Heart left ventricle (tissue), 13 donors: ENCODE results near the gene RGS6.

Experiments
- POLR2A ChIP-seq, 2 donors: fragments of 450-650 bp; IDR thresholded peaks; one replicate each; pipeline ENCODE4 v1.6.1; 2017; ENCODE audit warnings: antibody characterized with exemption in 2 of 2, mild to moderate bottlenecking in 2 of 2, moderate library complexity in 2 of 2
- TF ChIP-seq, protein P1 (sequence below), 12 donors: fragments of 200-600 bp; sonication (generic) in 4 of 12; IDR thresholded peaks; one replicate each; pipeline versions ENCODE4 v1.5.0 to v1.8.0; 2018 to 2022; ENCODE audit warnings: antibody characterized with exemption in 12 of 12, mild to moderate bottlenecking in 5 of 12
- donor health status: ischemic (EF 13 %, LVEDD 7.1; RV severe dilation, severe dysfunction).
- donor health status: DM: no; HTN: yes; CAD: no.
- donor health status: DM: no; HTN: no; CAD: no.
- donor health status: ischemic (EF 25% LVEDD 6.9; RV normal size, moderate dysfunction).
- donor health status: ischemic (EF 25% LVEDD 5.7; RV mildly dilated, moderate dysfunction).
- donor health status: ischemic (EF 35%, LVEDD 5.7; RV mildly dilated, moderate dysfunction).
- donor health status: nonischemic (EF 11% LVEDD 7.7; RV severe dilation, severe dysfunction).
- donor health status: DM: yes; HTN: yes; CAD: no.
- donor health status: PGD.
- donor health status: ischemic (EF 29% LVEDD 5.4; RV normal size, mild dysfunction).
- donor health status: nonischemic (EF 23%, LVEDD 6.1; RV moderate dilation, normal function).

DNA sequence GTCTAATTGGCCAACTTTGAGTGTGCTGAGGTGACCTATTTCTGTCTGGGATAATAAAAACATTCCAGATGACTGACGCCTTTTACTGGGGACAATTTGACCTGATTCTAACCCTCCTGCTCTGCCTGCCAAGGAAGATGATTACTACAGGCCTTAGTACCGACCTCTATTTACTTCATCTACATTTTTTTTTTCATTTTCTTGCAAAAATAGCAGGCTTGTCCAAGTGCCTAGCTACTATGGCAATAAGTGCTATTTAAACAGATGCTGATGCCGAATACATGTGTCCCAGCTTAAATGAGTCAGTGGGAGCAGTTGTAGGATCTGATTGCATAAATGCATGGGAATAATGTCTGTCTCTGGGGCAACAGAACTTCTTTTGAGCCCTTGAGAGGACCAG lies 254.3 kb downstream of the RGS6 start:
- TF ChIP-seq, protein P1, sequence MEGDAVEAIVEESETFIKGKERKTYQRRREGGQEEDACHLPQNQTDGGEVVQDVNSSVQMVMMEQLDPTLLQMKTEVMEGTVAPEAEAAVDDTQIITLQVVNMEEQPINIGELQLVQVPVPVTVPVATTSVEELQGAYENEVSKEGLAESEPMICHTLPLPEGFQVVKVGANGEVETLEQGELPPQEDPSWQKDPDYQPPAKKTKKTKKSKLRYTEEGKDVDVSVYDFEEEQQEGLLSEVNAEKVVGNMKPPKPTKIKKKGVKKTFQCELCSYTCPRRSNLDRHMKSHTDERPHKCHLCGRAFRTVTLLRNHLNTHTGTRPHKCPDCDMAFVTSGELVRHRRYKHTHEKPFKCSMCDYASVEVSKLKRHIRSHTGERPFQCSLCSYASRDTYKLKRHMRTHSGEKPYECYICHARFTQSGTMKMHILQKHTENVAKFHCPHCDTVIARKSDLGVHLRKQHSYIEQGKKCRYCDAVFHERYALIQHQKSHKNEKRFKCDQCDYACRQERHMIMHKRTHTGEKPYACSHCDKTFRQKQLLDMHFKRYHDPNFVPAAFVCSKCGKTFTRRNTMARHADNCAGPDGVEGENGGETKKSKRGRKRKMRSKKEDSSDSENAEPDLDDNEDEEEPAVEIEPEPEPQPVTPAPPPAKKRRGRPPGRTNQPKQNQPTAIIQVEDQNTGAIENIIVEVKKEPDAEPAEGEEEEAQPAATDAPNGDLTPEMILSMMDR (IDR thresholded peaks at IDR 0.05), result no peak
- no peak for TF ChIP-seq POLR2A (IDR thresholded peaks at IDR 0.05)
